Stimulated activated CD8-positive, alpha-beta memory T cell treated with anti-CD3 and anti-CD28 coated beads, Interleukin-12 subunit alpha, Interleukin-12 subunit beta, amount 100 ng/mL, for 4 hours (primary cell): ENCODE results near the gene CD63.

Experiments used
- DNase-seq: peaks from one replicate; pipeline ENCODE4 v3.0.0-alpha.2; 2020; ENCODE audit warnings: low read depth

Gene CD63

DNA sequence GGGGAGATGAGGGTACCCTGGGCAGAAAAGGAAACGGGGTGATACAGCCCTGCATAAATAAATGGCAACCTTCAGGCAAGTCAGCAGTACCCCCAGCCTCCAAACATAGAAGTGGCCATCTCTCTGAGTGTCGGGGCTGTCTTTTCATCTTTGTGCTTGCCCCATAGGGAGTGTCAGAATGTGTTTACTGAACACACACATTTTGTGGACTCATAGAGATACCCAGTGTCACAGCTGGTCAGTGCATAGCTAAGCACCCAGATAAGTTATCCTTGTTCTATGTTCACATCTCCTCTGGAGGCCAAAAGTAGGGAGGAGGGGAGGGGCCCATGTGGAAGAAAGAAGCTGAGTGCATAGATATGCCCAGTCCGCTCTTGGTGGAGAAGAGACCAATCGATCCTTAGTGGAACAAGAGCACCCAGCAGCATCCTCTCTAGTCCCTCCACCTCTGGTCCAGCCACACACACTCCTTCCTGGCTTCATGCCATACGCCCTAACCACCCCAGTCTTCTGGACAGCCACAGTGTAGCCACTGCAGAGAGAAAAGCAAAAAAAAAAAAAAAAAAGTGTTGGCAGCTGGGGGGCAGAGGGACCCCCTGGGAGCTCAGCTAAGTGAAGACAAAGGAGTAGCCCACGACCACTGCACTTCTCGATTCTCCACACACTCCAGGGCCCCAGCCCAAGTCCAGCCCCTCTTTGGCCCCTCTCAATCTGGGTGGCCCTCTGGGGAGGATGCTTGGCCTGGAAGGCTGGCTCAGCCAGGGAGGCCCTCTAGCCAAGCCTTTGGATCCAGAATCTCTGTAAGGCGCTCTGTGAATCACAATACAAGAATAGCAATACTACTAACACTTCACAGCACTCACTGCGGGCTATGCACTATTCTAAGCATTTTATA, 23.7 kb downstream of the CD63 start:
- DNase-seq: no peak

DNA sequence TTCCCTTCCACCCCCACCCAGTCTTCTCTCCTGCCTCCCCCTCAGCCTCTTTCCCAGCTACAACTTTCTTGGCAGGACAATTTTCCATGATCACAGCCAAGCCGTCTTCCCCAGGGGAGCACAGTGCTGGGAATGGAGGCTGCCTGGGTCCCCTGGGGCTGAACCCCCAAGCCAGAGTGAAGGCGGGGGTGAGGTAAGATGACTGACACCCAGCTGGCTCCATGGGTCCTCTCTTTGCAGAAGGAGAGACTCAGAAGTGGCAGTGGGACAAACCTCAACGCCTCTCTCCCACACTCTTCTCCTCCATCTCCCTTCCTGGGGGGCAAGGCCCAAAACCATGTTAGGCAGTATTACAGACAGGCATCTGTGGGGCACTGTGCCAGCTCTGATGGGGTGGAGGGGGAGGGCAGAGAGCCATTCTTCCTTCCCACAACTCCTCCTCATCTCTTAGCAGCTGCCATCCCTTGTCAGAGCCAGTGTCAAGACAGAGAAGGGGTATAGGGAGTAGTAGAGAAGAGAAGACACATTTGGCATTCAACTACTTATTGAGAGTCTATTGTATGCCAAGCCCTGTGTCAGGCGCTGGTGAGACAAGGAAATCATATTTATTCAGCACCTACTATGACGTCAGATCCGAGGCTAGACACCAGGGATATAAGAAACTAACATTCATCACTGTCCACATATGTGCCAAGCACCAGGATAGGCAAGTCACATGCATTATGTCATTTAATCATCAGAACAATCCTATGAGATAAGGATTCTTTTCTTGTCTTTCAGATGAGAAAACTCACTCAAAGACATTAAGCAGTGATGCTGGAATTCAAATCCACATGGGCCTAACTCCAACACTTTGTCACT, 24.7 kb downstream of the CD63 start:
- DNase-seq: no peak

DNA sequence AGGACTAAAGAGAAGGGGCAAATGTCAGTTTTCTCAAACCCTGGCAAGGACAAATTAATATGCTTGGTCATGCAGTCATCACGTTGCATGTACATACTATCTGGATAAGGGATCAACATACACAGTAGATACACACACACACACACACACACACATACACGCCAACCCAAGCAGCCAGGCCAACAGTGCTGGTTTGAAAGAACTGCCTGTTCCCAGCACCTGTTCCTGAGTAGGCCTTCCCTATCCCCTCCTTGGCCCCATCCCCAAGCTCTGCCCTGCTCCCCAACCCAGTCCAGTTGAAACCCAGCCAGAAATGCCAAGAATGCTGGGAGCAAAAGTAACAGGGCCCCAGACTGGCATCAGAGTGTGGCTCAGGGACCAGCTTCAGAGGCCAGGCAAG, 25.5 kb downstream of the CD63 start:
- DNase-seq: no peak

DNA sequence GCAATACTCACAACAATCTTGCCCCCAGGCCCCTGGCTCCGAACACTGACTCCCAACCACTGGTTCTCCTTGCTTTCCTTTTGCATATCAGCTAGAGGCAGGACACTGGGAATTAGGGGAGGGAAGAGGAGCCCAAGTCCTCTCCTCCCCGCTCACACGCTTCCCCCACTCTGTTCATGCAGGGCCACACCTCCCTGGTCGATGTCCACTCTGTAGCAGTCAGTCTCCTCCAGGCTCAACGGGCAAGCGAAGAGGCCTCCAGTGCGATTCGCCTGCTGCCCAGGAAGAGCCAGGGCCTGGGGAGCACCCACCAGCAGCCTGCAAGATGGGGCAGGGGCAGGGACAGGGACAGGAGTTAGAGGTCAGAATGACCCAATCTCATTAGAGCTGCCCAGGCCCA, 25.9 kb downstream of the CD63 start:
- no peak for DNase-seq

DNA sequence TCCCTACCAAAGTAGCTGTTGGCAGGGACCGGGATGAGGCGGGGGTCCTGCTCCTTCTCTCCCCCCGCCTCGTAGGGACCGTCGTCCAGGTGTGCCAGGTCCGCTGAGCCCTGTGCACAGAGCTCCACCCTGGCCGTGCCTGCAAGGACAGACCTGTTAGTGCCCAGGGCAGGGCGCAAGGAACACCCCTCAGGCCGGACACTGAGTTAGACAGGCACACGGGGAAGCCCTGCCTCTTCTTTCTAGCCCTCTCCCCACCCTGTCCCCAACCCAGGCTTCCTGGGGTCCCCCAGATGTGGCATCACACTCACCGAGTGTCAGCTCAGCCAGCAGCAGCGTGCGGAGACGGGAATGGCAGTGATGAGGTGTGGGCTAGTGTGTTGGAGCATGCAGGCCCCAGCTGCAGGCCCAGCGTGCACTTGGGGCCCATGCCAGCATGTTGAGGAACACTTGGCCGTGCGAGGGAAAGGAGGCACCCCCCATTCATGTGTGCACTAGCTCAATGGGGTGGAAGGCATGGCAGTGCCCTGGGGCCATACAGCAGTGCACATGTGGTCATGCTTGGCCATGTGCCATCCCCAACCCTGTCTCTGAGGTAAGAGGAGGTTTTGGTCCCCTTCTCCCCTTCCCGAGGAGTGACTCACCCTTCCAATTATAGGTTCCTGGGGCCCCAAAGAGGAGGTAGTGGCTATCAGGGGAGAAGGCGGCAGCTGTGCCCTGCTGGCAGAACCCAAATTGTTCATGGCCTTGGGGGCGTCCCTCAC, 28.4 kb downstream of the CD63 start:
- DNase-seq: no peak

DNA sequence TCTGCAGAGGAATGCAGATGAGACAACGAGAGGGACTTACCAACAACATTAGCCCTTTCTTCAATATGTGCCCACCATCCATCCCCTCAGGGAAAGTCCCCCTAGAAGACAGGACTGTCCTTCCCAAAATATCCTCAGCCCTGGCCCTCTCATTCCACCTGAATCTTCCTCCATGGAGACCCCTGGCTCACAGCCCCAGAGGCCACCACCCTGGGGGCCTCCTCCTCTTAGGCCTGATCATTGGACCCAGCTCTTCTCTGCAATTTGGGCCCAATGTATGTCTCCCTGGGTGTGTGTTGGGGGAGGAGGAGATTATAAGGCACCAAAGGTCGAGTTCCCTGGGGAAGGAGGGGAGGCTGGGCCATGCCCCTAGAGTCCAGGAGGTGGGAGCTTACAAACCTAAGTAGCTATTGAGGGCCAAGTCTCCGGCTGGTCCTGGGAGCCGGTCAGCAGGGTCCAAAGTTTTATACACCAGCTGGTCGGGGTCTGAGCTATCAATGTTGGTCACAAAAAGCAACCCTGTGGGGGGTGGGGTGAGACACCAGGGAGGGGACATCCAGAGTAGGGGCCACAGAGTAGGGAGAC, 29.2 kb downstream of the CD63 start:
- DNase-seq: no peak

DNA sequence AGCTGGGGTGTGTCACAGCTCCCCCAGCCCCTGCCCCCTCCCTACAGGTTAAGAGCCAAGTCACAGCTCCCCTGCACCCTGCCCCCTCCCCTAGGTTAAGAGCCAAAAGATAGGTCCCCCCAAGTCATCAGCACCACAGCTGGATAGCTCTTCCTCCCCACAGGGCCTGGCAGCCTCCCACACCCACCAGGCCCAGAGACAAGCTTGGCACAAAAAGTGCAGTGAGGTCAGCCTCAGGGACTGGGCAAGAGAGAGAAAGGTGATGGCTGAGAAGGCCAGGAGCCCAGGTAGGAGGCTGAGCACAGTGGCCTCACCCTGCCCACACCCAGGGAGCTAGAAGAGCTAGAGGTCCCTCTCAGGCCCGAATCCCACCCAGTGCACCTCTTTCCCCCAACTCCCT, 29.8 kb downstream of the CD63 start:
- no peak for DNase-seq

DNA sequence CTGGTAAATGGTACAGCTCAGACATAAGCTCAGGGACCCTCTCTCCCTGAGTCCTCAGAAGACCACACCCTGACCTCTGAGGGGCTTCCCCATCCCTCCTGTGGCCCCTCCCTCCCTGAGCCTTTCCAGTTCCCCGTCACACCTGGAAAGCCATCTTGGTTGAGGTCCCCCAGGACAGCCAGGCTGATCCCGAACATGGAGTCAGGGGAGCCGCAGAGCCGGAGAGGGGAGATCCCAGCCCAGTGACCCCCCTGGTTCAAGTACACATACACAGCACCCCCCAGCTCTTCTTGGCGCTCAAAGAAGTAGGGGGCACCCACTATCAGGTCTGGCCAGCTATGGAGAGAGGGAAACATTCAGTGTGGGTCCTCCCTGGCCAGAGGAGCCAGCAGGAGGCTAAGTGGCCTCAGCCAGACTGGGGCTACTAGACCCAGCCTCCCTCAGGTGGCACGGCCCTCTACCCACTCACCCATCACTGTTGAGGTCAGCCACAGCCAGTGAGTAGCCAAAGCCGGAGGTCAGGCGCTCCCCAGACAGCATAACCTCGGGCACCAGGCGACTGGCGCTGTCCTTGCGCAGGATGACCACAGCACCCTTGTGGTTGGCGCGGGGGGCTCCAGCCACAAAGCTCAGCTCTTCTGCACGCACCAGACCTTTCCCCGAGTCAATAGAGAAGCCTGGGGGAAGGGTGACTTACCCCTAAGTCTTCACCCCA, 30.4 kb downstream of the CD63 start:
- no peak for DNase-seq

DNA sequence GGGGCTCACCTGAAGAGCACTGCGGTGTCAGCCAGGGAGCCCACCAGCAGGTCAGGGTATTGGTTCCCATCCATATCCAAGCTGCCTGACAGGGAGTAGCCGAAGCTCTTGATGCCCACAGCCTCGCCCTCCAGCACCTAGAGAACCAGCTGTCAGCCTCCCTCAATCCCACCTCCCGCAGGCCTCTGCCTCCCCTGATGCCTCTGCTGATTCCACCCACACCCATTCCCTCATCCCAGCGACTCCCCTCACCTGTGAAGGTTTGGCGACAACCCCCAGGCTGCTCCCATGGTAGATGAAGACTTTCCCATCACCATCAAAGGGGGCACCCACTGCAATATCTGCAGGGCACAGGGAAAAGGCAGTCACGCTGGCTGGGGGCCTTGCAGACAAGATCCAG, 31.1 kb downstream of the CD63 start:
- DNase-seq: no peak

DNA sequence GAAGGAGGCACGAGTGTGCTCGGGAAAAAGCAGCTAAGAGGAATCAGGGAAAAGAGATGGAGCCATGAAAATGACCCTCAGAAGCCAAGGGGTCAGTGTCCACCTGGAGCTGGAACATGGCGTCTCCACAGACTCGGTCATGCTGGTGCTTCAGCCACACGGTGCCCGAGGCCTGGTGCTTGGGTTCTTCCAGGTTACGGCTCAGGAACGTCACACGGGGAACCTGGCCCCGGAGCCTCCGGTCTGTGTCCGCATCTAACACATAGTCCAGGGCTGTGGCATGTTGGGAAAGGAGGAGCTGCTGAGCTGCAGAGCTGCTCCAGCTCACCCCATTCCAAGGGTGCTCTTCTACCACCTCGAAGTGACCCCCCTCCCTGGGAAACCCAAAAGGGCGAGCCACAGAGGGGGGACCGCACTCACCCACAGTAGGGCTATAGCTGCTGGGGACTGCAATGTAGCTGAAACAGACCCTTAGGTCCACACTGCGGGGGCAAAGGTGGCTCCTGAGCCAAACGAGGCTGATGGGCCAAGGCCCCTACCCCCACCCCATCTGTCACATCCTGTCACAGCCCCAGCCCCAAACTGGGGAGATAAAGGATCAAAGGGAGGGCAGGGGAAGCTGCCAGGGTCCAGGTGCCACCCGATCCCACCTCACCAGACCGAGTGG, 31.9 kb downstream of the CD63 start:
- no peak for DNase-seq

DNA sequence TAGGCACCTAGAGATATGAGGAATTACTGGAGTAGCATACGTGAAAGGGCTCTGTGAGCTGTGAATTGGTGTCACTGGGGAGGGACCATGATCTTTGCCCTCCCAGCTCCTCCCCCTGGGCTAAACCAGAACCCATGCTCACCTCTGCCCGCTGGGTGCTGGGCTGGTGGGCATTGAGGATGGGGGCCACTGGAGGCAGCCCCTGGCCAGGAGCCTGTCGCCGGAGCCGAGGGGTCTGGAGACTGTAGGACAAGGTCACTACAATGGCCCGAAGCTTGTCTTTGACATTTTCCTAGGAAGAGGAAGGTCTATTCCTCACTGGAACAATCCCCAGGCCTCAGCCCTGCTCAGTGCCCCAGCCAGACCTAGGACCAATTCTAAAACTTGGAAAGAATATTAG, 32.7 kb downstream of the CD63 start:
- no peak for DNase-seq

DNA sequence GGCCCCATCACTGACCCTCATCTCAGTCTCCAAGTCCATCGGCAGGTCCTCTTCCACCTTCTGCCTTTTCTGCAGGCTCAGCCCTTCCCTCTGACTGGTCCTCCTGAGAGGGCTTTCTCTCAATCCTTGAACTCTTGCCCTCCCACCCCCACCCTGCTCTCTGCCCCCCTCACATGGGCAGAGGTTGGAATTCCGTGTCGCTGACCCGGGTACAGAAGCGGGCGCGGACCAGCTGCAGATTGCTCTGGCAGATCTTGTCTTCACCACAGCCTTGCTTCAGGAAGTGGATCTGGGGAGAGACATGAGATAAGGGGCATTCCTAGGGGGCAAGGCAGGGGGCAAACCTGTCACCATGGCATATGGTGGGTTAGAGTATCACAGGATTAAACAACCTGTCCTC, 33.5 kb downstream of the CD63 start:
- DNase-seq: no peak

DNA sequence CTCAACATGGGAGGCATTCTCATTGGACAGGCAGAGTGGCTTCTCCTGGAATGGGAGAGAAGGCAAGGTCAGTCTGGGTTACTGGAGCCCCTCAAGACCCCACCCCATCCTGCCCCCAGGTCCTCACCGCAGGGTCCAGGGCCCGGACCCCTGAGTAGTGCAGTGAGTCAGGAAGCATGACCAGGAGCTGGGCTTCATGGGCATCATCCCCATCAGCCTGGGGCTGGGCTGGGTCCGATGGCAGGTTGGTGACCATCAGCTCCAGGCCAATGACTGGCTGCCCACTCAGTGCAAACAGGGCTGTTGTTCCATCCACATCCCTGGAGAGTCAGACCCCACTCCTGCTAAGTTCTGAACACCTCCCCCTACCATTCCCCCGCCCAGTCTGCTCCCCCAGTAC, 34.2 kb downstream of the CD63 start:
- DNase-seq: no peak

DNA sequence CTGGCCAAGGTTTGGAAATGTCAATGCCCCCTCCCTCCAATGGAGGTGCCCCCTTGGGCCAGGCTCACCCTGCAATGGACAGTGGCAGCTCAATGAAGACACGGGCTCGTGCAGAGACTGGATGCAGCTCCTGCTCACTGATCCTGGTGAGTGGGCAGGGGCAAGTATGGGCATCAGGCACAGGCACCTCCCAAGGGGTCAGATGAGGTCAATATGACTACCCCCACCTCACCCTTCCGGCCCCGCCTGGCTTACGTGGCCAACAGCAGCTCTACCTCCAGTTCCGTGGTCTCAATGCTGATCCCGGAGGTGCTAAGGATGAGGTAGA, 34.7 kb downstream of the CD63 start:
- no peak for DNase-seq

DNA sequence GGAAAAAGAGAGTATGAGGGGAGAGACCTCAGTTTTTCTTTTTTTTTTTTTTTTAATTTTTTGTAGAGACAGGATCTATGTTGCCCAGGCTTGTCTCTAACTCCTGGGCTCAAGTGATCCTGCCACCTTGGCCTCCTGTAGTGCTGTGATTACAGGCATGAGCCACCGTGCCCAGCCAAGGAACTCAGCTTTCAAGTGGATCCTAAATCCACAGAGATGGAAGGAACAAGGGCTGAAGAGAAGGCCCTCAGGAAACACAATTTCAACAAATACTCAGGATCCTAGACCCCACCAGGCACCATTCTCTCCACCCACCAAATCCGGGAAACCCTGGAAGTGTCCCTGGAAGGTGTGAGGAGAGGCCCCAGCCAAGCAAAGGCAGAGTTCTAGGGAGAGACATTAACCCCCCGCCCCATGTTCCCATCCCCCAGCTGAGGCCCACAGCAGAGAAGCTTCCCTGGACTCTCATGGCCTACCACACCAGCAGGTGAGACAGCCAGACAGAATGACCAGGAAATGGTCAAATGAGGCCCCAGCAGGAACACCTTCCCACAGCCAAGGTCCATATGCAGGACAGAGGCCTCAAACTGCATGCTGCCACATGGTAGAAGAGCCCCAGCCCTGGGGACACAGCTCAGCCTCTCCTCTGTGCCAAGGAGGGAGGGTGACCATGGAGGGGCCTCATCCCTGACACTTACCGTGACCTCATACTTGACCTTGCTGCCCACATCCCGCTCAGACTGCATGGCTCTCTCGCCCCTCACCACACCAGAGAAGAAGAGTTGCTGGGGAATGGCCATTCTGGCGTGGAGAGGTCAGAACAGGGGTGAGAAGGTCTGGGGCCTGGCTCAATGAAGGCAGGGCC, 35.3 kb downstream of the CD63 start:
- no peak for DNase-seq

DNA sequence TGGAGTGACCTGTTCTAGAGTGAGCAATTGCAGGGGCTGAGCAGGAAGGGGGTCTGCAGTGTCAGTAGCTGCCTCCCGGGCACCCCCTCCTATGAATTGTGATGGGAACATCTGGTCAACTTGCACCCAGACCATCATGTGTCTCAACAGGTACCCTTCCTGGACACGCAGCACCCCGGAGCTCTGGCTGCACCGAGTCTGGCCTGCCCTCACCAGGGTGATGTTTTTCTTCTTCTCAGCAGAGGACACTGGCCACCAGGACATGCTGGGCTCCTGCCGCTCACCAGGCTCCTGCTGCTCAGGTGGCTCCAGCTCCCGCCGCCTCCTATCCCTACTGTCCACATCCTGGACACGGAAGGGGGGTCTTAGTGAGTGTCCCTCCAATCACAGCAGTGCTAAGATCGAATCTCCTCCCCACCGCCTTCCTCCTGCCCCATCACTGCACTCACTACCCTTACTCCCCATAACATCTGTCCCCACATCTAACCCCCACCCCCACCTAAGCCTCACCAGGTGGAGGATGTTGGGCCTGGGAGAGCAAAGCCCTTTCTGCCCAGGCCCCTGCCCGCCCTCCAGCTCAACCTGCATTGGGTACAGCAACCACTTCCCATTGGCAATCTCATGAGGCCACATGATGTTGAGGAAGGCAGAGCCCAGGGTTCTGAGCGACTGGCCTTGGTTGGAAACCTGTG, 36.0 kb downstream of the CD63 start:
- DNase-seq: no peak

DNA sequence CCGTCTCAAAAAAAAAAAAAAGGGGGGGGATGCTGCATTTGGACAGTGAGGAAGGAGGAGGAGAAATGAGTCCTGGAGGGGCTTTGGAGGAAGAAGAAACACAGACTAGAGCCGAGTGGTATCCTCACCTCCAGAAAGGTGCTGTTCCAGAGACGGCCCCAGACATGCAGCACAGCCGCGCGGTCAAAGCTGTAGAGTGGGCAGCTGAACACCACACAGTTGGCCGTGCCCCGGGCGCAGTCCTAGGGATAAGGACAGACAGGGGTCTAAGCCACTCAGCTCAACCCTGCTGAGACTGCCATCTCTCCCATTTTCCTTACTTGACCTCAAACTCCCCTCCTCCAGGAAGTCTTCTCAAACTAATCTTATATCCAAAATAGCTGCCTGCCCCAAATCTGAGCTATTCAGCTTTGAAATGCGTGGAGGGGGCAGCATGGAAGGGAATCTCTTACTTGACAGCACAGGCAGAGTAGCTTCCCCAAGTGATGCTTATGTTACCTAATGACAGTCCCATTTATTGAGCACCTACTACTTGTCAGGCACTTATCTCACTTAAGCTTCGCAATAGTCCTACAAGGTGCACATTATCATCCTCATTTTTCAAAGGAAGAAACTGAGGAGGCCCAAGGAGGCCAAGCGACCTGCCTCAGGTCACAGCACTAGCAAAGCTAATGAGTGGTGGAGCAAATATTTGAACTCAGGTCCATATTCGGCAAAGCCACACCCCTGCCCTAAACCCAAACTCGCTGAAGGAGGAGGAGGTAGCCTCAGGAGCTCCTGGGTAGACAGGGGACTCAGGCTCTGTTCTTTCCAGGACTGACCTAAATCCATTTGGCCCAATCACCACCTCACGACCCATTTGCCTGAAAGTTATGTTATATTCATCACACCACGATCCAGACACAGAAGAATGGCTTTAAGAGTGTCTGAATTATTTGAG, 39.8 kb downstream of the CD63 start:
- DNase-seq: no peak

DNA sequence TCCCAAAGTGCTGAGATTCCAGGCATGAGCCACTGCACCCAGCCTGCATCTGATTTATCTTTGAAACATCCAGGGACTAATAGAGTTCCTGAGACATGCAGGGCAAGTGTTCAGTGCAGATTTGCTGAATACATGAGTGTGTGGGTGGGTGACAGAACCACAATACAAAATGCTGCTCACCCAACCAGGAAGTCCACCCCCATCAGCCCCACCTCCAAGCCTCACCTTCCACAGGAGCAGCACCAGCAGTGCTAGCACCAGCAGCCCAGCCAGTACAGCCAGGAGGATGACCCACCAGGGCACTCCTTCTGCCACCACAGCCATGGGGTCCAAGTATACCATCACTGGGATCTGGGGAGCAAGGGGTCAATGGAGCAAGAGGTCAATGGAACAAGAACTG, 41.1 kb downstream of the CD63 start:
- DNase-seq: no peak
